ENCODE results near the gene THADA. TPM values are rescaled to one million over a fixed set of nuclear protein-coding genes. Genes with fewer than 3 reads are reported as not detected.

THADA gene
- total RNA-seq, 2 donors from 2014 or later: 41.1 to 54.3 TPM

- intact Hi-C loops (cut with DNase I): no loop called here
- Histone ChIP-seq H3K27ac (no peak overlapping the region), H3K4me3 (no peak overlapping the region), H3K27me3 (replicated peaks; ENCODE audit: insufficient read depth) (no peaks in the 10 kb centered on the region), H3K9me3 (no peaks in the 10 kb centered on the region), H3K4me1 (replicated peaks) (peaks cover under 1% of the 10 kb centered on the region), H3K36me3 (no peaks in the 10 kb centered on the region)
- no peak for DNase-seq (ENCODE audit: low spot score)
- 93% methylated on average over 1 of the region's 1 CpG for WGBS
- TF ChIP-seq CTCF (IDR thresholded peaks at IDR 0.05): no peak
- TF ChIP-seq POLR2A (IDR thresholded peaks at IDR 0.05): no peak
Observed at GRCh38 chr2:43384143-43384542, 211.7 kb downstream of the THADA start.

GRCh38 chr2:43383533-43383932, 212.3 kb downstream of the THADA start:
- TF ChIP-seq POLR2AphosphoS5 (IDR thresholded peaks at IDR 0.05) (no peak), CTCF (IDR thresholded peaks at IDR 0.05) (no peak), POLR2A (IDR thresholded peaks at IDR 0.05) (no peak)

GRCh38 chr2:43379494-43379893, 216.3 kb downstream of the THADA start:
- intact Hi-C loops (cut with DNase I): no loop called here
- WGBS: 85% methylated on average over 1 of the region's 1 CpG

More at GRCh38 chr2:43383533-43383932, 212.3 kb downstream of the THADA start:
- intact Hi-C loops (cut with DNase I): no loop called here
- H3K4me3 ChIP-seq: no peak overlapping the region
- 83% methylated on average over 2 of the region's 2 CpGs for WGBS
- no peaks in the 10 kb centered on the region for H3K4me1 ChIP-seq (replicated peaks)
- DNase-seq (ENCODE audit: low spot score): no peak
- H3K36me3 ChIP-seq: no peaks in the 10 kb centered on the region
- no peak overlapping the region for H3K27ac ChIP-seq
- H3K27me3 ChIP-seq (replicated peaks; ENCODE audit: insufficient read depth): no peaks in the 10 kb centered on the region
- H3K9me3 ChIP-seq: no peaks in the 10 kb centered on the region

GRCh38 chr2:43377327-43377726, 218.5 kb downstream of the THADA start:
- intact Hi-C loops (cut with DNase I): no loop called here
- TF ChIP-seq POLR2AphosphoS5 (IDR thresholded peaks at IDR 0.05): no peak
- no peak for TF ChIP-seq CTCF (IDR thresholded peaks at IDR 0.05)
- no peak for TF ChIP-seq POLR2A (IDR thresholded peaks at IDR 0.05)
- no peaks in the 10 kb centered on the region for H3K27me3 ChIP-seq (replicated peaks; ENCODE audit: insufficient read depth)
- H3K4me3 ChIP-seq: no peak overlapping the region
- H3K27ac ChIP-seq: no peak overlapping the region
- DNase-seq (ENCODE audit: low spot score): no peak
- 98% methylated on average over 3 of the region's 3 CpGs for WGBS
- no peaks in the 10 kb centered on the region for H3K36me3 ChIP-seq
- H3K4me1 ChIP-seq (replicated peaks): peaks cover 4% of the 10 kb centered on the region
- no peaks in the 10 kb centered on the region for H3K9me3 ChIP-seq

More at GRCh38 chr2:43379494-43379893, 216.3 kb downstream of the THADA start:
- Histone ChIP-seq H3K27me3 (replicated peaks; ENCODE audit: insufficient read depth) (no peaks in the 10 kb centered on the region), H3K4me1 (replicated peaks) (peaks cover 4% of the 10 kb centered on the region), H3K9me3 (no peaks in the 10 kb centered on the region), H3K36me3 (no peaks in the 10 kb centered on the region), H3K27ac (no peak overlapping the region), H3K4me3 (no peak overlapping the region)
- TF ChIP-seq POLR2A (IDR thresholded peaks at IDR 0.05): no peak
- TF ChIP-seq CTCF (IDR thresholded peaks at IDR 0.05): no peak
- TF ChIP-seq POLR2AphosphoS5 (IDR thresholded peaks at IDR 0.05): no peak
- no peak for DNase-seq (ENCODE audit: low spot score)

- intact Hi-C loops (cut with DNase I): no loop called here
- no peaks in the 10 kb centered on the region for H3K36me3 ChIP-seq
- DNase-seq (ENCODE audit: low spot score): no peak
- peak overlapping the region; percentile 1 to 15 for H3K27ac ChIP-seq
- H3K27me3 ChIP-seq (replicated peaks; ENCODE audit: insufficient read depth): no peaks in the 10 kb centered on the region
- H3K9me3 ChIP-seq: no peaks in the 10 kb centered on the region
- no peak overlapping the region for H3K4me3 ChIP-seq
- peaks cover 4% of the 10 kb centered on the region for H3K4me1 ChIP-seq (replicated peaks)
- 81% methylated on average over 8 of the region's 8 CpGs for WGBS
- TF ChIP-seq CTCF (IDR thresholded peaks at IDR 0.05) (no peak), POLR2A (IDR thresholded peaks at IDR 0.05) (no peak), POLR2AphosphoS5 (IDR thresholded peaks at IDR 0.05) (no peak)
Observed at GRCh38 chr2:43376523-43377198, 219.2 kb downstream of the THADA start.
